Activated CD4-positive, alpha-beta T cell treated with anti-CD3 and anti-CD28 coated beads, Interleukin-2, amount 50 U/mL, for 16 hours (primary cell): ENCODE measurements around the gene SRRM1.
"Not testable (repeated sequence)": the region's sequence is repeated elsewhere in the genome, so short reads cannot be mapped to it uniquely, and the experiment has no call there.

ENCODE experiments used
- DNase-seq: peaks from one replicate; pipeline ENCODE4 v3.0.0-alpha.2; 2020

SRRM1 gene

GRCh38 chr1:24717887-24718650 is 75.0 kb downstream of the SRRM1 start:
- no peak for DNase-seq

DNA sequence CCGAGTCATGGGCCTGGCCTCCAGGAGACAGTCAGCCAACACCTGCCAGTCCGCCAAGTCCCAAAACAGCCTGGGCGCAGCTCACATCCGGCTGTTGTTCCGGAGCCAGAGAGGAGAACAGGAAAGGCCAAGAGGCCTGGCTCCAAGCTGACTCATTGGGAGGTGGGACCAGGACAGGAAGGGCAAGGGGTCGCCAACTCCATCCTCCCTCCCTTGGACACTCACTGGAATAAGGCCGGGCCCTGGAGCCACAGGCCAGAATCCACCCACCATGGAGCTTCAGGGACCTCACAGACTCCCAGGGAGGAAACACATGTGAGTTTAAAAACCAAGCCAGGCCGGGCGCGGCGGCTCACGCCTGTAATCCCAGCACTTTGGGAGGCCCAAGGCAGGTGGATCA is 77.0 kb downstream of the SRRM1 start:
- DNase-seq, result no peak

DNA sequence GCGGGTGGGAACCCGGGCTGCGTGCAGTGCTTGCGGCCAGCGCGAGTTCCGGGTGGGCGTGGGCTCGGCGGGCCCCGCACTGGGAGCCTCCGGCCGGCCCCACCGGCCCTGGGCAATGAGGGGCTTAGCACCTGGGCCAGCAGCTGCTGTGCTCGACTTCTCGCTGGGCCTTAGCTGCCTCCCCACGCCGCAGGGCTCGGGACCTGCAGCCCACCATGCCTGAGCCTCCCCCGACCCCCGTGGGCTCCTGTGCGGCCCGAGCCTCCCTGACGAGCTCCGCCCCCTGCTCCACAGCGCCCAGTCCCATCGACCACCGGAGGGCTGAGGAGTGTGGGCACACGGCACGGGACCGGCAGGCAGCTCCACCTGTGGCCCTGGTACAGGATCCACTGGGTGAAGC is 78.4 kb downstream of the SRRM1 start:
- DNase-seq, result no peak

DNA sequence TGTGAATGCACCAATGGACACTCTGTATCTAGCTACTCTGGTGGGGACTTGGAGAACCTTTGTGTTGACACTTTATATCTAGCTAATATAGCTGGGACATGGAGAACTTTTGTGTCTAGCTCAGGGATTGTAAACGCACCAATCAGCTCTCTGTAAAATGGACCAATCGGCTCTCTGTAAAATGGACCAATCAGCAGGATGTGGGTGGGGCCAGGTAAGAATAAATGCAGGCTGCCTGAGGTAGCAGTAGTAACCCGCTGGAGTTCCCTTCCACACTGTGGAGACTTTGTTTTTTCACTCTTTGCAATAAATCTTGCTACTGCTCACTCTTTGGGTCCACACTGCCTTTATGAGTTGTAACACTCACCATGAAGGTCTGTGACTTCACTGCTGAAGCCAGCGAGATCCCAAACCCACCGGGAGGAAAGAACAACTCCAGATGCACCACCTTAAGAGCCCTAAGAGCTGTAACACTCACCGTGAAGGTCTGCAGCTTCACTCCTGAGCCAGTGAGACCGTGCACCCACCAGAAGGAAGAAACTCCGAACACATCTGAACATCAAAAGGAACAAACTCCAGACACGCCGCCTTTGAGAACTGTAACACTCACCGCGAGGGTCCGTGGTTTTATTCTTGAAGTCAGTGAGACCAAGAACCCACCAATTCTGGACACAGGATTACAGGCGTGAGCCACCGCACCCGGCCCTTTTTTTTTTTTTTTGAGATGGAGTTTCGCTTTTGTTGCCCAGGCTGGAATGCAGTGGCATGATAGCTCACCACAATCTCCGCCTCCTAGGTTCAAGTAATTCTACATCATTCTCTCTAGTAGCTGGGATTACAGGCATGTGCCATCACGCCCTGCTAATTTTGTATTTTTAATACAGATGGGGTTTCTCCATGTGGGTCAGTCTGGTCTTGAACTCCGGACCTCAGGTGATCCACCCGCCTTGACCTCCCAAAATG is 79.3 kb downstream of the SRRM1 start:
- not testable (repeated sequence) for DNase-seq
